Activated CD4-positive, alpha-beta memory T cell treated with anti-CD3 and anti-CD28 coated beads for 36 hours (primary cell): ENCODE results near the gene OR10V1. TPM values are rescaled to one million over a fixed set of nuclear protein-coding genes. Genes with fewer than 3 reads are reported as not detected.
"Not testable (repeated sequence)": the region's sequence is repeated elsewhere in the genome, so short reads cannot be mapped to it uniquely, and the experiment has no call there.

ENCODE experiments used
- CTCF ChIA-PET: fragments of 350-600 bp; sonication (Branson Sonifier 250); formaldehyde crosslinking; loops from one replicate; lab custom pipeline; 2021; ENCODE audit warnings: antibody characterized with exemption, inconsistent platforms; lab: Charles Lee
- POLR2A ChIA-PET: fragments of 350-600 bp; sonication (Branson Sonifier 250); formaldehyde crosslinking; loops from one replicate; lab custom pipeline; 2021; ENCODE audit warnings: antibody characterized with exemption; lab: Charles Lee
- DNase-seq: peaks from one replicate; pipeline ENCODE4 v3.0.0-alpha.2; 2020
- H3K27ac Mint-ChIP-seq: one replicate; pipeline ENCODE4 v1.8.0; 2021; ENCODE audit warnings: mixed read lengths
- H3K27me3 Mint-ChIP-seq: one replicate; pipeline ENCODE4 v1.8.0; 2021; ENCODE audit warnings: mixed read lengths
- H3K36me3 Mint-ChIP-seq: one replicate; pipeline ENCODE4 v1.8.0; 2021; ENCODE audit warnings: mixed read lengths
- H3K4me1 Mint-ChIP-seq: one replicate; pipeline ENCODE4 v1.8.0; 2021; ENCODE audit warnings: low read depth, mixed read lengths
- H3K4me3 Mint-ChIP-seq: one replicate; pipeline ENCODE4 v1.8.0; 2021; ENCODE audit warnings: mild to moderate bottlenecking, mixed read lengths
- H3K9me3 Mint-ChIP-seq: one replicate; pipeline ENCODE4 v1.8.0; 2021; ENCODE audit warnings: mixed read lengths
- intact Hi-C: fragments of 100-400 bp; cut with micrococcal nuclease; formaldehyde crosslinking; loops from one replicate; pipeline ENCODE4 v1.15.1; 2023
- total RNA-seq, 2 experiments: library from RNA; stranded (reverse); gene quantifications; one replicate each; pipeline ENCODE4 v1.2.3, GENCODE V29; 2021

The OR10V1 gene
- total RNA-seq, 2 experiments from 2014 or later, result not detected

GRCh38 chr11:59707371-59707770 is 6.3 kb downstream of the OR10V1 start:
- Mint-ChIP-seq H3K9me3 (no peaks in the 10 kb centered on the region), H3K4me3 (no peak overlapping the region), H3K27ac (no peak overlapping the region), H3K4me1 (no peaks in the 10 kb centered on the region), H3K27me3 (peaks cover 11% of the 10 kb centered on the region), H3K36me3 (no peaks in the 10 kb centered on the region)
- DNase-seq, result no peak
- intact Hi-C loops, result no loop called here
- POLR2A ChIA-PET, result no interaction called here
- CTCF ChIA-PET, result no interaction called here

- no peaks in the 10 kb centered on the region for H3K4me1 Mint-ChIP-seq
- H3K4me3 Mint-ChIP-seq, result no peak overlapping the region
- peaks cover 14% of the 10 kb centered on the region for H3K27me3 Mint-ChIP-seq
- no peaks in the 10 kb centered on the region for H3K36me3 Mint-ChIP-seq
- POLR2A ChIA-PET, result no interaction called here
- CTCF ChIA-PET, result no interaction called here
- H3K27ac Mint-ChIP-seq, result no peak overlapping the region
- intact Hi-C loops, result no loop called here
- H3K9me3 Mint-ChIP-seq, result no peaks in the 10 kb centered on the region
- no peak for DNase-seq
Observed at GRCh38 chr11:59706518-59707285, 6.9 kb downstream of the OR10V1 start.

GRCh38 chr11:59705294-59705693 is 8.4 kb downstream of the OR10V1 start:
- H3K9me3 Mint-ChIP-seq, result no peaks in the 10 kb centered on the region
- ChIA-PET CTCF (no interaction called here), POLR2A (no interaction called here)
- H3K27ac Mint-ChIP-seq, result no peak overlapping the region
- no peaks in the 10 kb centered on the region for H3K4me1 Mint-ChIP-seq
- H3K4me3 Mint-ChIP-seq, result no peak overlapping the region
- no peak for DNase-seq
- peaks cover 14% of the 10 kb centered on the region for H3K27me3 Mint-ChIP-seq
- intact Hi-C loops, result no loop called here
- H3K36me3 Mint-ChIP-seq, result no peaks in the 10 kb centered on the region

- CTCF ChIA-PET, H3K4me3 Mint-ChIP-seq, H3K27ac Mint-ChIP-seq, H3K9me3 Mint-ChIP-seq, intact Hi-C loops, H3K4me1 Mint-ChIP-seq, H3K36me3 Mint-ChIP-seq, POLR2A ChIA-PET, DNase-seq: not testable (repeated sequence)
- peaks cover 12% of the 10 kb centered on the region for H3K27me3 Mint-ChIP-seq
Observed at GRCh38 chr11:59703515-59703914, 10.1 kb downstream of the OR10V1 start.

- H3K27me3 Mint-ChIP-seq, H3K36me3 Mint-ChIP-seq, H3K27ac Mint-ChIP-seq, DNase-seq, H3K4me3 Mint-ChIP-seq, POLR2A ChIA-PET, CTCF ChIA-PET, intact Hi-C loops, H3K4me1 Mint-ChIP-seq, H3K9me3 Mint-ChIP-seq: not testable (repeated sequence)
Observed at GRCh38 chr11:59700157-59700556, 13.5 kb downstream of the OR10V1 start.

- H3K27me3 Mint-ChIP-seq, result peaks cover 5% of the 10 kb centered on the region
- H3K36me3 Mint-ChIP-seq, result no peaks in the 10 kb centered on the region
- no peak overlapping the region for H3K4me3 Mint-ChIP-seq
- H3K27ac Mint-ChIP-seq, result no peak overlapping the region
- no peak for DNase-seq
- intact Hi-C loops, result no loop called here
- no peaks in the 10 kb centered on the region for H3K4me1 Mint-ChIP-seq
- POLR2A ChIA-PET, result no interaction called here
- CTCF ChIA-PET, result no interaction called here
- peaks cover 5% of the 10 kb centered on the region for H3K9me3 Mint-ChIP-seq
Observed at GRCh38 chr11:59698506-59698905, 15.1 kb downstream of the OR10V1 start.

GRCh38 chr11:59692915-59693314 is 20.7 kb downstream of the OR10V1 start:
- Mint-ChIP-seq H3K4me3 (no peak overlapping the region), H3K27ac (no peak overlapping the region), H3K4me1 (no peaks in the 10 kb centered on the region), H3K36me3 (peaks cover 9% of the 10 kb centered on the region), H3K27me3 (peaks cover 7% of the 10 kb centered on the region), H3K9me3 (peaks cover 21% of the 10 kb centered on the region)
- ChIA-PET POLR2A (no interaction called here), CTCF (no interaction called here)
- no peak for DNase-seq
- intact Hi-C loops, result no loop called here

- H3K27me3 Mint-ChIP-seq, result peaks cover 7% of the 10 kb centered on the region
- no peak overlapping the region for H3K4me3 Mint-ChIP-seq
- H3K36me3 Mint-ChIP-seq, result peaks cover 9% of the 10 kb centered on the region
- DNase-seq, result no peak
- H3K9me3 Mint-ChIP-seq, result peaks cover 21% of the 10 kb centered on the region
- POLR2A ChIA-PET, result no interaction called here
- no peaks in the 10 kb centered on the region for H3K4me1 Mint-ChIP-seq
- no peak overlapping the region for H3K27ac Mint-ChIP-seq
- CTCF ChIA-PET, result no interaction called here
- intact Hi-C loops, result no loop called here
Observed at GRCh38 chr11:59691156-59691555, 22.5 kb downstream of the OR10V1 start.

GRCh38 chr11:59689015-59689414 is 24.6 kb downstream of the OR10V1 start:
- CTCF ChIA-PET, result no interaction called here
- intact Hi-C loops, result no loop called here
- Mint-ChIP-seq H3K36me3 (peaks cover 9% of the 10 kb centered on the region), H3K27ac (no peak overlapping the region), H3K4me3 (no peak overlapping the region), H3K4me1 (no peaks in the 10 kb centered on the region), H3K27me3 (peaks cover 18% of the 10 kb centered on the region), H3K9me3 (peaks cover 21% of the 10 kb centered on the region)
- POLR2A ChIA-PET, result interaction anchor here (0.6 kb wide), 1 partner anchor 1109 kb away, joined by 3 read pairs; no protein-coding TSS in a partner anchor
- no peak for DNase-seq

GRCh38 chr11:59681260-59681725 is 32.4 kb downstream of the OR10V1 start:
- CTCF ChIA-PET, result interaction anchor here (0.6 kb wide), 1 partner anchor 129 kb away, joined by 4 read pairs; no protein-coding TSS in a partner anchor
- DNase-seq, intact Hi-C loops, H3K36me3 Mint-ChIP-seq, H3K4me3 Mint-ChIP-seq, H3K27ac Mint-ChIP-seq, H3K4me1 Mint-ChIP-seq, POLR2A ChIA-PET, H3K9me3 Mint-ChIP-seq: not testable (repeated sequence)
- H3K27me3 Mint-ChIP-seq, result peaks cover 20% of the 10 kb centered on the region

- peak; percentile 67 for DNase-seq
- Mint-ChIP-seq H3K36me3 (no peaks in the 10 kb centered on the region), H3K27me3 (peaks cover 18% of the 10 kb centered on the region), H3K9me3 (no peaks in the 10 kb centered on the region), H3K4me1 (no peaks in the 10 kb centered on the region), H3K4me3 (no peak overlapping the region), H3K27ac (no peak overlapping the region)
- intact Hi-C loops, result loop anchor here (1.0 kb wide), 2 partner anchors 143 to 509 kb away; no protein-coding TSS in a partner anchor
- ChIA-PET POLR2A (interaction anchor here (0.6 kb wide), 1 partner anchor 24 kb away, joined by 5 read pairs; no protein-coding TSS in a partner anchor), CTCF (interaction anchor here (0.6 kb wide), 1 partner anchor 128 kb away, joined by 4 read pairs; no protein-coding TSS in a partner anchor)
Observed at GRCh38 chr11:59680287-59681154, 33.1 kb downstream of the OR10V1 start.

- Mint-ChIP-seq H3K4me3 (no peak overlapping the region), H3K27ac (no peak overlapping the region), H3K27me3 (peaks cover 11% of the 10 kb centered on the region), H3K36me3 (no peaks in the 10 kb centered on the region), H3K4me1 (no peaks in the 10 kb centered on the region), H3K9me3 (no peaks in the 10 kb centered on the region)
- intact Hi-C loops, result no loop called here
- POLR2A ChIA-PET, result no interaction called here
- no peak for DNase-seq
- CTCF ChIA-PET, result no interaction called here
Observed at GRCh38 chr11:59679347-59679746, 34.3 kb downstream of the OR10V1 start.
